Activated B cell treated with CpG ODN at 0.5 μM for 24 hours (primary cell): Measurements from ENCODE around the gene MRPL53. TPM values are rescaled to one million over a fixed set of nuclear protein-coding genes. Genes with fewer than 3 reads are reported as not detected.
A peak's percentile ranks its signal among the peaks of the same experiment; 100 is the strongest.

Experiments
- ATAC-seq: fragments of 200-7000 bp; cut with Tn5 transposase; one replicate; pipeline ENCODE4 v1.10.0; 2021; ENCODE audit warnings: low read depth, mild to moderate bottlenecking, moderate library complexity
- CTCF ChIA-PET: fragments of 350-600 bp; sonication (Branson Sonifier 250); formaldehyde crosslinking; loops from one replicate; lab custom pipeline; 2021; ENCODE audit warnings: antibody characterized with exemption; lab: Charles Lee
- POLR2A ChIA-PET: fragments of 350-600 bp; sonication (Branson Sonifier 250); formaldehyde crosslinking; loops from one replicate; lab custom pipeline; 2021; ENCODE audit warnings: antibody characterized with exemption; lab: Charles Lee
- DNase-seq: peaks from one replicate; pipeline ENCODE4 v3.0.0; 2022
- H3K27ac Mint-ChIP-seq: one replicate; pipeline ENCODE4 v1.8.0; 2020; ENCODE audit warnings: mixed read lengths
- H3K27me3 Mint-ChIP-seq: one replicate; pipeline ENCODE4 v1.8.0; 2021; ENCODE audit warnings: mixed read lengths
- H3K36me3 Mint-ChIP-seq: one replicate; pipeline ENCODE4 v1.8.0; 2021; ENCODE audit warnings: low read depth, mixed read lengths
- H3K4me1 Mint-ChIP-seq: one replicate; pipeline ENCODE4 v1.8.0; 2021; ENCODE audit warnings: mixed read lengths
- H3K4me3 Mint-ChIP-seq: one replicate; pipeline ENCODE4 v1.8.0; 2020; ENCODE audit warnings: mild to moderate bottlenecking, mixed read lengths
- H3K9me3 Mint-ChIP-seq: one replicate; pipeline ENCODE4 v1.8.0; 2020; ENCODE audit warnings: mixed read lengths
- intact Hi-C: fragments of 100-400 bp; cut with micrococcal nuclease; formaldehyde crosslinking; loops from one replicate; pipeline ENCODE4 v1.15.1; 2024
- total RNA-seq: library from RNA; stranded (reverse); gene quantifications from 2 replicates; pipeline ENCODE4 v1.2.3, GENCODE V29; 2022
- TF ChIP-seq, protein P1 (sequence below): fragments of 200-600 bp; IDR thresholded peaks from one replicate; pipeline ENCODE4 v1.8.0; 2022; ENCODE audit warnings: antibody characterized with exemption, mild to moderate bottlenecking

The MRPL53 gene
- total RNA-seq, 1 donor from 2014 or later, result 86.9 TPM

DNA sequence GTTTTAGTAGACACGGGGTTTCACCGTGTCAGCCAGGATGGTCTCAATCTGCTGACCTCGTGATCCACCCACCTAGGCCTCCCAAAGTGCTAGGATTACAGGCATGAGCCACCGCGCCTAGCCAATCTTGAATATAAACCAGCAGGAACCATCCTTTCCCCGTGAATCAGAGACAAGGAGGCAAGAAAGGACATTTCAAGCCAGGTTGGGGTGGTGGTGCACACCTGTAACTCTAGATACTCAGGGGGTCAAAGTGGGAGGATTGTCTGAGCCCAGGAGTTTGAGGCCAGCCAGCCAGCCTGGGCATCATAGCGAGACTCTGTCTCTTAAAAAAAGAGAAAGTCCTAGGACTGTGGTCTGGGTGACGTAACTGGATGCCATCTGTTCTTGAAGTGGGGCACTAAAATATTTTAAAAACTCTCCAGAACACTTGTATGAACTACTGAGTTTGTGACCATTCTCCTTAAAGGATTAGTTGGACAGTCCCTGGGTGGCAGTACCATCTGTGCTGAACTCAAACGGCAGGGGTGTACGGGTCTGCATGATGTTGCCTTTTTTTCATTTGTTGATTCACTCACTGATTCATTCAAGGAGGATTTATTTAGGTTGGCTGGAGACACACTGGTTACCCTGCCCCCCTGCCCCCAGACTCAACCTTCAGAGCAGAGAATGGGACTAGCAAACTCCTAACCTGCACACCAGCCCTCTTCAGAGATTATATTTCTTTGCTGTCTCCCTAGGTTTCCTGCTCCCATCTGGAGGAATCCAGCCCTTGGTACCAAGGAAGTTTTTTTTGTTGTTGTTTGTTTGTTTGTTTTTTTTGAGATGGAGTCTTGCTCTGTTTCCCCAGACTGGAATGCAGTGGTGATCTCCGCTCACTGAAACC lies 38.9 kb upstream of the MRPL53 start:
- ATAC-seq (no peak), DNase-seq (no peak)
- no peak overlapping the region for H3K27ac Mint-ChIP-seq
- intact Hi-C loops, result loop anchor here (10.0 kb wide), 1 partner anchor 337 kb away; the partner anchor contains the start of gene MOB1A
- peaks cover 12% of the 10 kb centered on the region for H3K36me3 Mint-ChIP-seq
- no peaks in the 10 kb centered on the region for H3K9me3 Mint-ChIP-seq
- POLR2A ChIA-PET, result interaction anchor here (0.7 to 5.6 kb wide), 5 partner anchors 10 to 86 kb away, joined by 4 to 63 read pairs (median 4); partner anchors contain the start of genes AUP1, HTRA2 and MRPL53
- H3K27me3 Mint-ChIP-seq, result peaks cover 26% of the 10 kb centered on the region
- no peak overlapping the region for H3K4me3 Mint-ChIP-seq
- TF ChIP-seq, protein P1, sequence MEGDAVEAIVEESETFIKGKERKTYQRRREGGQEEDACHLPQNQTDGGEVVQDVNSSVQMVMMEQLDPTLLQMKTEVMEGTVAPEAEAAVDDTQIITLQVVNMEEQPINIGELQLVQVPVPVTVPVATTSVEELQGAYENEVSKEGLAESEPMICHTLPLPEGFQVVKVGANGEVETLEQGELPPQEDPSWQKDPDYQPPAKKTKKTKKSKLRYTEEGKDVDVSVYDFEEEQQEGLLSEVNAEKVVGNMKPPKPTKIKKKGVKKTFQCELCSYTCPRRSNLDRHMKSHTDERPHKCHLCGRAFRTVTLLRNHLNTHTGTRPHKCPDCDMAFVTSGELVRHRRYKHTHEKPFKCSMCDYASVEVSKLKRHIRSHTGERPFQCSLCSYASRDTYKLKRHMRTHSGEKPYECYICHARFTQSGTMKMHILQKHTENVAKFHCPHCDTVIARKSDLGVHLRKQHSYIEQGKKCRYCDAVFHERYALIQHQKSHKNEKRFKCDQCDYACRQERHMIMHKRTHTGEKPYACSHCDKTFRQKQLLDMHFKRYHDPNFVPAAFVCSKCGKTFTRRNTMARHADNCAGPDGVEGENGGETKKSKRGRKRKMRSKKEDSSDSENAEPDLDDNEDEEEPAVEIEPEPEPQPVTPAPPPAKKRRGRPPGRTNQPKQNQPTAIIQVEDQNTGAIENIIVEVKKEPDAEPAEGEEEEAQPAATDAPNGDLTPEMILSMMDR, result no peak
- CTCF ChIA-PET, result interaction anchor here (1.5 kb wide), 1 partner anchor 29 kb away, joined by 4 read pairs; the partner anchor contains the start of genes CCDC142 and TTC31
- peaks cover 40% of the 10 kb centered on the region for H3K4me1 Mint-ChIP-seq

DNA sequence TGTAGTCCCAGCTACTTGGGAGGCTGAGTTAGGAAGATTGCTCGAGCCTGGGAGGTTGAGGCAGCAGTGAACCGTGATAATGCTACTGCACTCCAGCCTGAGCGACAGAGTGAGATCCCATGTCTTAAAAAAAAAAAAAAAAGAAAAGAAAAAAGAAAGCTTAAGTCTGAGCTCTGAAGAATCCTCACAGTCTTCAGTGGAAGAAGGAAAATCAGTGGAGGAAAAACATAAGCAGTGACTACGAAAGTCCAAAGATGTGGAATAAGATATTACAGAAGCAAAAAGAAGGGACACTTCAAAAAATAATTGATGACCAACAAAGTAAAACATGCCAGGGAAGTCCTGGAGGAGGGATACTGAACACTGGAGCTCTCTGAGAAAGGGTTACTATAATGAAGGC lies 37.8 kb upstream of the MRPL53 start:
- Mint-ChIP-seq H3K9me3 (no peaks in the 10 kb centered on the region), H3K27me3 (peaks cover 20% of the 10 kb centered on the region), H3K4me1 (peaks cover 36% of the 10 kb centered on the region), H3K4me3 (no peak overlapping the region), H3K27ac (no peak overlapping the region), H3K36me3 (peaks cover 21% of the 10 kb centered on the region)
- no peak for DNase-seq
- no peak for ATAC-seq
- intact Hi-C loops, result loop anchor here (10.0 kb wide), 1 partner anchor 335 kb away; the partner anchor contains the start of gene MOB1A
- CTCF ChIA-PET, result interaction anchor here (1.5 kb wide), 1 partner anchor 27 kb away, joined by 4 read pairs; the partner anchor contains the start of genes CCDC142 and TTC31
- POLR2A ChIA-PET, result interaction anchor here (0.7 to 5.6 kb wide), 6 partner anchors 14 to 1452 kb away, joined by 3 to 63 read pairs (median 4); partner anchors contain the start of genes AUP1, DQX1, HTRA2 and WBP1
- TF ChIP-seq, protein P1, result no peak

DNA sequence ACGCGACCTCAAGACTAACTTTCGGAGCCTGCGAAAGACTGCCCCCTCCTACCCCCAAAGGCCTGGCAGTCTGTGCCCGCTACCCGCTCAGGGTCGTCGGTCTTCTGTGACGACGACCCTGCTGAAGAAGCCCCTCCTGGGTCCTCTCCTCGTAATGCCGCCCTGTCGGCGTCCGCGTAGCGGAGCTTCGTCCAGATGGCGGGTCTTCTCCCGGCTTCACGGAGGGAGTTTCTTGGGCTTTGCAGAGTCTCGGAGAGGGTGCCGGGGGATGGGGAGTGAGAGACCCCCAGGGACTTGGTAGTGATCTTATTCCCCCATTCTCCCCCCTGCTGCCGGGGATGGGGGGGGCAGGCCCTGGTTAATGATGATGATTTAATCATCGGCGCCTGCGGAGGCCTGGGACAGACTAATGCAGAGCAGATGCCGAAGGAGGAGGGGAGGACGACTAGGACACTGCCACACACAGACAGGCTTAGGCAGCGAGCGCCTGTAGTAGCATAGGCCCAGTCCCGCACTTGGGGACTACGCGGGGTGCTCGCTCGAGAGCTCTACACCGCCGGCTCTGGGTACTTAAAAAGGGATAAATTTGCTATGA lies 35.5 kb upstream of the MRPL53 start:
- Mint-ChIP-seq H3K36me3 (peaks cover 33% of the 10 kb centered on the region), H3K27ac (peak overlapping the region; percentile 100), H3K4me1 (peaks cover 47% of the 10 kb centered on the region), H3K27me3 (peaks cover 24% of the 10 kb centered on the region), H3K4me3 (peak overlapping the region; percentile 96), H3K9me3 (no peaks in the 10 kb centered on the region)
- intact Hi-C loops, result loop anchor here (1.0 to 10.0 kb wide), 10 partner anchors 8 to 327 kb away; partner anchors contain the start of genes AUP1, DOK1, HK2 and HTRA2
- ChIA-PET POLR2A (interaction anchor here (0.5 to 5.6 kb wide), 17 partner anchors 8 to 317 kb away, joined by 3 to 63 read pairs (median 7); partner anchors contain the start of genes AUP1, CCDC142, DQX1 and HTRA2), CTCF (interaction anchor here (1.0 to 3.2 kb wide), 6 partner anchors 8 to 80 kb away, joined by 3 to 30 read pairs (median 8); partner anchors contain the start of genes CCDC142 and TTC31)
- ATAC-seq (peak; percentile 10), DNase-seq (no peak)
- TF ChIP-seq, protein P1, result no peak

DNA sequence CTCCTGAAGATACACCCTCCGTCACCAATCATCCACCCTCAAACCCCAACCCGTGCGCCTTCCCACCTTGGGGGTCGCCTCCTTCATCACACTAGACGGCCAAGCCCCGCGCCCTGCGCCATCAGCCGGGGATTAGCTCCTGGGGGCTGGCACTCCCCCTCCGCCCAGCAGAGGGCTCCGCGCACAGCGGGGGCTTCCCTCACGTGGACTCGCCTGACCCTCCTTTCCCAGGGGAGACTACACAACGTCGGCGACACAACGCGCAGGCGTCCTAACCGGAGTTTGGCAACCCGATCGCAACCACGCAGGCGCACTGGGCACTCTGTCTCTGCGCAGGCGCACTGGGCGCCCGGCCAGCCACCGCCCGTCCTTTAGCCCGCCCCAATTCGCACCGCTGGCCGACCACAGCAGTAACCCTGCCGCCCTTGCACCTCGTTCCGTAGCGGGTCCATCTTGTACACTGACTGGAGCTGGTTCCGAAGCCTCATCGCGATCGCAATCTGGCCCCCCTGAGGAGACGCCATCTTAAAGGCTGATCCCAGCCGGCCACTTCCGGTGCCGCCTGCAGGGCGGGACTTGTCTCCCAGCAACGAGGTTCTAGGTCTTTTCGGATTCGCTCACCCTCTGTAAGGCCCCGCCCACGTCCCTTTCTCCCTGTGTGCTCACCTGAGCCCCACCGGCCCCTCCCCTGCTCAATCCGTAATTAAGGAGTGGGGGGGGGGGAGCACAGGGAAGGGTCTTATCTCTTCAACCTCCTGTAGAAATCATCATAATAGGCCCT lies 34.9 kb upstream of the MRPL53 start, which contains the start of gene PCGF1:
TSS of gene PCGF1 (minus strand) at position 551 of the 781 bp plus-strand sequence. CDS start at position 524, 27 bp downstream.
- Mint-ChIP-seq H3K9me3 (no peaks in the 10 kb centered on the region), H3K27me3 (peaks cover 24% of the 10 kb centered on the region), H3K27ac (peak within 1 kb of the TSS; percentile 100), H3K4me3 (peak within 1 kb of the TSS; percentile 96), H3K36me3 (peaks cover 33% of the 10 kb centered on the region), H3K4me1 (peaks cover 52% of the 10 kb centered on the region)
- TF ChIP-seq, protein P1, result no peak
- ATAC-seq, result peak; percentile 85
- peak; percentile 99 for DNase-seq
- ChIA-PET POLR2A (interaction anchor here (0.6 to 5.6 kb wide), 16 partner anchors 9 to 1185 kb away, joined by 3 to 63 read pairs (median 7); partner anchors contain the start of genes AUP1, CCDC142, DQX1 and HTRA2), CTCF (interaction anchor here (0.9 to 3.2 kb wide), 9 partner anchors 9 to 81 kb away, joined by 3 to 30 read pairs (median 5); partner anchors contain the start of genes AUP1, CCDC142, HTRA2 and TTC31)
- intact Hi-C loops, result loop anchor here (1.0 to 10.0 kb wide), 10 partner anchors 9 to 327 kb away; partner anchors contain the start of genes AUP1, DOK1, HK2 and HTRA2
